ENCODE measurements around the gene HOXA11.

- no peak for TF ChIP-seq RAD21 (IDR thresholded peaks at IDR 0.05; ENCODE audit: low read length)
- no peak for TF ChIP-seq EP300 (IDR thresholded peaks at IDR 0.05; ENCODE audit: borderline replicate concordance in 1 of 2, low read depth in 1 of 2, low read length in 1 of 2)
- TF ChIP-seq CTCF (IDR thresholded peaks at IDR 0.05): no peak
- no peak for TF ChIP-seq POLR2AphosphoS5 (IDR thresholded peaks at IDR 0.05; ENCODE audit: low read depth, low read length)
- TF ChIP-seq RFX5 (IDR thresholded peaks at IDR 0.05; ENCODE audit: low read length): no peak
- TF ChIP-seq SMC3 (IDR thresholded peaks at IDR 0.05; ENCODE audit: low read depth, low read length): no peak
- TF ChIP-seq ZBTB33 (IDR thresholded peaks at IDR 0.05; ENCODE audit: borderline replicate concordance, low read depth): no peak
- no peak for TF ChIP-seq FOXJ3 (CRISPR knock-in tag; IDR thresholded peaks at IDR 0.05)
- TF ChIP-seq YY1 (IDR thresholded peaks at IDR 0.05; ENCODE audit: low read depth): no peak
- no peak for TF ChIP-seq GABPA (IDR thresholded peaks at IDR 0.05; ENCODE audit: low read depth)
- no peak for TF ChIP-seq NFIC (IDR thresholded peaks at IDR 0.05; ENCODE audit: borderline replicate concordance)
Observed at GRCh38 chr7:27141923-27142579, 43.0 kb downstream of the HOXA11 start.
